ENCODE measurements around the gene CNFN. TPM values are rescaled to one million over a fixed set of nuclear protein-coding genes. Genes with fewer than 3 reads are reported as not detected.

CNFN gene
- total RNA-seq, 1 experiment from 2014 or later: 4.5 TPM

Small RNA genes within 50 kb of the gene (microRNA-seq; reads per million reads assigned to microRNA genes)
- not detected for gene MIR8077 (ENCODE audit: unreplicated experiment)

Other genes starting within 250 kb of the CNFN start
- gene DEDD2, start 172.6 kb downstream of the CNFN start, total RNA-seq (2014; rRNA removed): 34.4 and 38.2 TPM in 2 replicates
- 5.1 and 6.1 TPM in 2 replicates for gene ZNF526, start 170.0 kb downstream of the CNFN start, total RNA-seq (2014; rRNA removed)
- gene GSK3A, start 147.7 kb downstream of the CNFN start, total RNA-seq (2014; rRNA removed): 25.0 and 29.0 TPM in 2 replicates
- 17.0 and 40.2 TPM in 2 replicates for gene ERF, start 135.2 kb downstream of the CNFN start, total RNA-seq (2014; rRNA removed)
- 9.8 and 21.4 TPM in 2 replicates for gene CIC, start 121.0 kb downstream of the CNFN start, total RNA-seq (2014; rRNA removed)
- not detected in 2 replicates for gene PRR19, start 88.2 kb downstream of the CNFN start, total RNA-seq (2014; rRNA removed)
- gene PAFAH1B3, start 87.7 kb downstream of the CNFN start, total RNA-seq (2014; rRNA removed): not detected in 2 replicates
- 0.29 and 0.69 TPM in 2 replicates for gene TMEM145, start 77.0 kb downstream of the CNFN start, total RNA-seq (2014; rRNA removed)
- 7.7 and 12.2 TPM in 2 replicates for gene MEGF8, start 64.7 kb downstream of the CNFN start, total RNA-seq (2014; rRNA removed)
- gene LIPE, start 37.1 kb upstream of the CNFN start, total RNA-seq (2014; rRNA removed): 2.1 and 3.7 TPM in 2 replicates
- 0.98 TPM in 1 of 2 replicates, not detected in the other for gene CXCL17, start 52.6 kb upstream of the CNFN start, total RNA-seq (2014; rRNA removed)
- 0.81 and 0.95 TPM in 2 replicates for gene CEACAM1, start 138.2 kb upstream of the CNFN start, total RNA-seq (2014; rRNA removed)
- gene CEACAM8, start 204.6 kb upstream of the CNFN start, total RNA-seq (2014; rRNA removed): not detected in 2 replicates

All from PC-3 (cell line).